Skin of body (tissue), 2 donors: Measurements from ENCODE around the gene FZD10. TPM values are rescaled to one million over a fixed set of nuclear protein-coding genes. Genes with fewer than 3 reads are reported as not detected.
A peak's percentile ranks its signal among the peaks of the same experiment; 100 is the strongest.

Experiments used
- DNase-seq: peaks from one replicate; lab custom pipeline; 2025; lab: John Stamatoyannopoulos, UW
- total RNA-seq: library from RNA; depleted of rRNA; stranded (reverse); fragments of >200 nt; gene quantifications from one replicate; pipeline ENCODE4 v1.2.3, GENCODE V29; 2014

Gene FZD10
- total RNA-seq, 1 donor from 2014 or later, result 7.7 TPM

DNA sequence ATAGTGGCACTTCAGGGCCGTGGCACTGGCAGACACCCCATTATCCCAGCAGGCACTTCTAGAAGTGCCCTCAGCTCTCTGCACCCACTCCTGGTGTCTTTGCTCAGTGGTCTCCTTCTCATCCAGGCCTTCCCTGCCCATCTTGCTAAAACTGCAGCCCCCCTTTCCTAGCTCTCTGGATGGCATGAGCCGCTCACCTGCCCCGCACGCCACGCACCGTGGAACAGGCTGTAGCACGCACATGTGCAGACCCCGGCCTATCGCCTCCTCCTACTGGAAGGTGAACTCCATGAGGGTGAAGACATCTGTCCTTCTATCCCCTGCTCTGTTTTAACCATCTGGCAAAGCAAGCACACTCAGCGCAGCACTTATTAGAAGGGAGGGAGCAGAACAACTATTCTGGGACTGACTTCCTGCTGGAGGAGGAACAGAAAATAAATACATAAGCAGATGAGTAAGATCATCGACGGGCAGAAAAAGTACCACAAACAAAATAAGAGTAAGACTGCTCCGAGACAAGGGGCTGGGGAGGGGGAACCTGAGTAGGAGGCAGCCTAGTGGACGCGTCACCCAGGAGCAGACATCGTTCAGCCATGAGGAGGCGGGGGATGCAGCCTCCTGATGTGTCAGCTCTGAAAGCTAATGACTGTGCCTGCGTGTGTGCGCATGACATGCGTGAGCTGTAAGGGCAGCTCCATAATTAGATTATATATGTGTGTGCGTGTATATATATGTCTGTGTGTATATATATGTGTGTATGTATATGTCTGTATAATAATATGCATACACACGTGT lies 7.8 kb upstream of the FZD10 start:
- DNase-seq, result no peak

GRCh38 chr12:130155416-130156073 lies 6.7 kb upstream of the FZD10 start:
- DNase-seq, result no peak

GRCh38 chr12:130156652-130157275 lies 5.5 kb upstream of the FZD10 start:
- DNase-seq, result no peak

- DNase-seq, result no peak
Observed at GRCh38 chr12:130157998-130158753, 4.1 kb upstream of the FZD10 start.

GRCh38 chr12:130158754-130159059 lies 3.6 kb upstream of the FZD10 start:
- no peak for DNase-seq

GRCh38 chr12:130160306-130160705 lies 2.0 kb upstream of the FZD10 start:
- no peak for DNase-seq

DNA sequence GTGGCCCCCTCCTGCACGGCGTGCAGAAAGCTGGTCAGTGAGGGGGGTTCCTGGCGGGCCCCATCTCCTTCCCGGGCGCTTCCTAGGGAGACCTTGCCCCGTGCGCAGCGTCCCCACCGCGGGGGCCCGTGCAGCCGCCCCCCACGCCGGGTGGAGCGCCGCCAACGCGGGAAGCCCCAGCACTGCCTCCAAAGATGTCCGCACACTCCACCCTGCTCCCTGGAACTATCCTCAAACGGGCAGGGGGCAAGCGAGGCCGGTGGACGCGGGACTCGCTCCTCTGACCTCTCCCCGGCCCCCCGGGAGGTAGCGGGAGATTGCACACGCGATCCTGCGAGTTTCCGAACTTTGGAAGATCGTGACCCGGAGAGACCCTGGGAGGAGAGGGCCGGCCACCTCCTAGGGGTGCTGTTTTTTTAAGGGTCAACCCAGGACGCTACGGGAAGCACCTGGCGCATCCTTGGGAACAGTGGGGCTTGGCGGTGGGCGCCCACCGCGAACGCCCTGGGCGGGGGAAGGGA lies 1.5 kb upstream of the FZD10 start:
- DNase-seq, result no peak

DNA sequence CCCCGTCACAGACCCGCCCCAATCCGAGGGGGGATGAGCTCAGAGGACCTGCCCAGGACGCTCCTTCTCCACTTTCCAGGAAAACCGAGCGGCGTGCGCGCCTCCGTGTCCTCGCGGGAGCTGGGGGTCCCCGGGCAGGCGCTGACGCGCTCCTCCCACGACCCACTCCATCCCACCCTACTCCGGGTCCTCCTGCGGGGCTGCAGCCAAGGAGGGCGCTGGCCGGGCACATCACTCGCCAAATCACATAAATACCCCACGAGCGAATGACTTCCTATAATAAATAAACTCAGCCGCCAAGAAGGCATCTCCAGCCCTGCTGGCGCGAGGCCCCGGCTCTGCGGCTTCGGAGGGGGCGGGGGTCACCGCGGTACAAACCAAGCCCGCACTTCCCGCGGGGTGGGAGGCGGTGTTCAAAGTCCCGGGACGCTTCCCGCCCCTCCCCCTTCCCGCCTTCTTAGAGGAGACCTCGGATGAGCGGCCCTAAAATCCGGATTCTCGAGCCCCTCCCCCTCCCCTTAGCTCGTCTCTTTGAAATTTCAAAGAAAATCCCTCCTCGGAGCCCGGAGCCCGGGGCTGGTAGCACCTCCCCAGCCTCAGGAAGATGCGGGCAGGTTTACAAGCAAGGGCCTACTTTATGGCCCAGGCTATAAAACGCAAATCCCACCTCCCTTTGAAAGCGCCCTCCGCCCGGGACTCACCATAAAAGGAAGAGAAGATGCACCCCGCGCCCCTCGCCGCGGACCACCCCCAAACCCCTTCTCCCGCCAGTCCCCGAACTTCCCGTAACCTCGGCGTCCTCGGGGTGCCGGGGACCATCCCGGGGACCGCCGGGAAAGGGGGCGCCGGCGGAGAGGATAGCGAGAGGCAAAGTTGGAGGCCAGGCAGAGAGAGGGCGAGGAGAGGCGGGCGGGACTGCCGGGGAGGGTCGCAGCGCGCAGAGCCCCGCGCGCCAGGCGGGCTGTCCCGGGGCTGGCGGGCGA lies 712 bp upstream of the FZD10 start:
- DNase-seq, result no peak

DNA sequence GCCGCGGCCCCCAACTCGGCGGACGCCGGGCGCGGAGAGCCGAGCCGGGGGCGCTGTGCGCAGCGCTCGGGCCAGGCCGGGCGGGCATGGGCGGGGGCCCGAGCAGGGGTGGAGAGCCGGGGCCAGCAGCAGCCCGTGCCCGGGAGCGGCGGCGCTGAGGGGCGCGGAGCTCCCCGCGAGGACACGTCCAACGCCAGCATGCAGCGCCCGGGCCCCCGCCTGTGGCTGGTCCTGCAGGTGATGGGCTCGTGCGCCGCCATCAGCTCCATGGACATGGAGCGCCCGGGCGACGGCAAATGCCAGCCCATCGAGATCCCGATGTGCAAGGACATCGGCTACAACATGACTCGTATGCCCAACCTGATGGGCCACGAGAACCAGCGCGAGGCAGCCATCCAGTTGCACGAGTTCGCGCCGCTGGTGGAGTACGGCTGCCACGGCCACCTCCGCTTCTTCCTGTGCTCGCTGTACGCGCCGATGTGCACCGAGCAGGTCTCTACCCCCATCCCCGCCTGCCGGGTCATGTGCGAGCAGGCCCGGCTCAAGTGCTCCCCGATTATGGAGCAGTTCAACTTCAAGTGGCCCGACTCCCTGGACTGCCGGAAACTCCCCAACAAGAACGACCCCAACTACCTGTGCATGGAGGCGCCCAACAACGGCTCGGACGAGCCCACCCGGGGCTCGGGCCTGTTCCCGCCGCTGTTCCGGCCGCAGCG lies 639 bp downstream of the FZD10 start:
- no peak for DNase-seq

DNA sequence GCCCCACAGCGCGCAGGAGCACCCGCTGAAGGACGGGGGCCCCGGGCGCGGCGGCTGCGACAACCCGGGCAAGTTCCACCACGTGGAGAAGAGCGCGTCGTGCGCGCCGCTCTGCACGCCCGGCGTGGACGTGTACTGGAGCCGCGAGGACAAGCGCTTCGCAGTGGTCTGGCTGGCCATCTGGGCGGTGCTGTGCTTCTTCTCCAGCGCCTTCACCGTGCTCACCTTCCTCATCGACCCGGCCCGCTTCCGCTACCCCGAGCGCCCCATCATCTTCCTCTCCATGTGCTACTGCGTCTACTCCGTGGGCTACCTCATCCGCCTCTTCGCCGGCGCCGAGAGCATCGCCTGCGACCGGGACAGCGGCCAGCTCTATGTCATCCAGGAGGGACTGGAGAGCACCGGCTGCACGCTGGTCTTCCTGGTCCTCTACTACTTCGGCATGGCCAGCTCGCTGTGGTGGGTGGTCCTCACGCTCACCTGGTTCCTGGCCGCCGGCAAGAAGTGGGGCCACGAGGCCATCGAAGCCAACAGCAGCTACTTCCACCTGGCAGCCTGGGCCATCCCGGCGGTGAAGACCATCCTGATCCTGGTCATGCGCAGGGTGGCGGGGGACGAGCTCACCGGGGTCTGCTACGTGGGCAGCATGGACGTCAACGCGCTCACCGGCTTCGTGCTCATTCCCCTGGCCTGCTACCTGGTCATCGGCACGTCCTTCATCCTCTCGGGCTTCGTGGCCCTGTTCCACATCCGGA lies 1.4 kb downstream of the FZD10 start:
- DNase-seq, result no peak

DNA sequence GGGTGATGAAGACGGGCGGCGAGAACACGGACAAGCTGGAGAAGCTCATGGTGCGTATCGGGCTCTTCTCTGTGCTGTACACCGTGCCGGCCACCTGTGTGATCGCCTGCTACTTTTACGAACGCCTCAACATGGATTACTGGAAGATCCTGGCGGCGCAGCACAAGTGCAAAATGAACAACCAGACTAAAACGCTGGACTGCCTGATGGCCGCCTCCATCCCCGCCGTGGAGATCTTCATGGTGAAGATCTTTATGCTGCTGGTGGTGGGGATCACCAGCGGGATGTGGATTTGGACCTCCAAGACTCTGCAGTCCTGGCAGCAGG lies 1.9 kb downstream of the FZD10 start:
- DNase-seq, result no peak

DNA sequence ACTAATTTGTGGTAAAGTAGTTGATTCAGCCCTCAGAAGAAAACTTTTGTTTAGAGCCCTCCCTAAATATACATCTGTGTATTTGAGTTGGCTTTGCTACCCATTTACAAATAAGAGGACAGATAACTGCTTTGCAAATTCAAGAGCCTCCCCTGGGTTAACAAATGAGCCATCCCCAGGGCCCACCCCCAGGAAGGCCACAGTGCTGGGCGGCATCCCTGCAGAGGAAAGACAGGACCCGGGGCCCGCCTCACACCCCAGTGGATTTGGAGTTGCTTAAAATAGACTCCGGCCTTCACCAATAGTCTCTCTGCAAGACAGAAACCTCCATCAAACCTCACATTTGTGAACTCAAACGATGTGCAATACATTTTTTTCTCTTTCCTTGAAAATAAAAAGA lies 2.7 kb downstream of the FZD10 start:
- no peak for DNase-seq

- no peak for DNase-seq
Observed at GRCh38 chr12:130166306-130166705, 4.0 kb downstream of the FZD10 start.

GRCh38 chr12:130167537-130167936 lies 5.3 kb downstream of the FZD10 start:
- no peak for DNase-seq

DNA sequence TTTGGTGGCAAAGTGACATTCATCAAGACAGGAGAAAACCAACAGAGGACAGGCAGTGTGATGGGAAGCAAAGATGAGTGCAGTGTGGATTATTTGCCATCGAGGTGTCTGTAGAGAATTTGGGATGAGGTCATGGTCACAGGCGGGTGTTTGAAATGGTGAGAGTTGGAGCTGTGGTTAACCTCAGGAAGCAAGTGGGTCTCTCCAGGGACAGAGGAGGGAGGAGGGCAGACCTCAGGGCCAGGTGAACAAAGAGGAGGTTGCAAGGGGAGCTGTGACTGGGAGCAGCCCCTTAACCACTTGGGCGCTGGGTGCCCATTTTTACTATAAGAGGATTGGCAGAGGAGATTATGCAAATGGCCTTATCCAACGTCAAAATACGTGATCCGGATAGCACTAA lies 7.0 kb downstream of the FZD10 start:
- no peak for DNase-seq

DNA sequence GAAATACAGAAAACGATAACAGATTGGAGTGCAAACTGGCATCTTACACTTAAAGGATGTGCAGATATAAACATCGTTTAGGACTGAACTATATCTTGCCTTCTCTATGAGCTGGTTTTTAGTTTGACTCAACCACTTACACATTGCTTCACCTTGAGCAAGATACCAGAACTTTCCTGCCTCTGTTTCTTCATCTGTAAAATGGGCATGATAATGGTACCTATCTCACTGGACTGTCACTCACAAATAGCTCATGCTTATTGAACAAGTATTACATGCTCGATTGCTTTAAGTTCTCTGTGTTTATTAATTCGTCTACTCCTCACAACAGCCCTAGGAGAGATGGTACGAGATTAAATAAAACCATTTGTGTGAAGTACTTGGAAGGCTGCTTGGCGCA lies 7.7 kb downstream of the FZD10 start:
- no peak for DNase-seq

- no peak for DNase-seq
Observed at GRCh38 chr12:130170611-130171010, 8.3 kb downstream of the FZD10 start.

GRCh38 chr12:130177635-130178242 lies 15.5 kb downstream of the FZD10 start:
- peak; percentile 47 for DNase-seq

DNA sequence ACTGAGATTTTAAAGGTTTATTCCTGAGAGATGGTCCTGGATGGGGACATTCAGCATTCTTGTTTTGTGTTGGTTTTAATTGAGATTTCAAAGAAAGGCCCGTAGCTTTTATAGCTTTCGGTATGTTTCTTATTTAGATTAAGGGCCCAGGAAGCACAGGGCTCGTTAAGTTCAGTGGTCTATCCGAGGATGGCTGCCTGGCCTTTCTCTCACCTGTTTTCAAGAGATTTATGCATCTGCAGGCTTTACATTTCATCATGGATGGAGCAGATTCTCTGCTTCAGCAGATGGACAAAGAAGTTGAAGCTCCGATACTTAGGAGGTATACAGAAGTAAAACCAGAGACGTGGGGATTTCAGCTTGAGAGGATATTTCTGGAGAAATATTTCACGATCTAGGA lies 16.0 kb downstream of the FZD10 start:
- no peak for DNase-seq
